PC-9 (cell line): ENCODE results near the gene STUM.

ENCODE experiments used
- CTCF ChIP-seq: fragments of 200-600 bp; sonication (generic); conservative IDR thresholded peaks from 2 replicates; pipeline ENCODE4 v1.6.1; 2017; ENCODE audit warnings: mixed run types, antibody characterized with exemption, mild to moderate bottlenecking, moderate library complexity
- EZH2 ChIP-seq: fragments of 200-600 bp; sonication (generic); IDR thresholded peaks from 2 replicates; pipeline ENCODE4 v1.8.0; 2017; ENCODE audit warnings: antibody characterized with exemption, low read depth

GRCh38 chr1:226519135-226519534 is 29.4 kb upstream of the STUM start:
- no peak for TF ChIP-seq CTCF
- TF ChIP-seq EZH2 = no peak
